GM10847 (cell line): ENCODE data around the gene ENTHD1.

ENCODE experiments used
- POLR2A ChIP-seq: IDR thresholded peaks from 2 replicates; pipeline ENCODE4 v1.6.1; 2011; ENCODE audit not compliant: insufficient read length; ENCODE audit errors: extremely low read depth

Gene ENTHD1

DNA sequence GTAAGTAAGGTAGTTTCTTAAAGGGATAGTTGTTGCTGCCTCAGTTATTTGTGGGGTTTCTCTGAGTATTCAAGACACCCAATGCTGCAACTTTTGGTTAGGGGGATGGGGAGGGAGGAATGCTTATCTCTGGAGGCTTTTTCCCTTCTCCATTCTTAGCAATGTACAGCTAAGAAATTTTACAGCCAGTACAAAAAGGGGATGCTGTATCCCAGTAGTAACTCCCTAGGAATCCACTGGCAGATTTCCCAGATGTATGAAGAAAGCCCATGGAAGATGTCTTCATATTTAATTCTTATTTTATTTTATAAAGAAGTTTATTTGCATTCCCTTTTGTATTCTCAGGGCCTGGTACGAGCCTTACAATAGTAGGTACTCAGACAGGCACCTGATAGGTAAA lies 154.8 kb downstream of the ENTHD1 start:
- no peak for TF ChIP-seq POLR2A

DNA sequence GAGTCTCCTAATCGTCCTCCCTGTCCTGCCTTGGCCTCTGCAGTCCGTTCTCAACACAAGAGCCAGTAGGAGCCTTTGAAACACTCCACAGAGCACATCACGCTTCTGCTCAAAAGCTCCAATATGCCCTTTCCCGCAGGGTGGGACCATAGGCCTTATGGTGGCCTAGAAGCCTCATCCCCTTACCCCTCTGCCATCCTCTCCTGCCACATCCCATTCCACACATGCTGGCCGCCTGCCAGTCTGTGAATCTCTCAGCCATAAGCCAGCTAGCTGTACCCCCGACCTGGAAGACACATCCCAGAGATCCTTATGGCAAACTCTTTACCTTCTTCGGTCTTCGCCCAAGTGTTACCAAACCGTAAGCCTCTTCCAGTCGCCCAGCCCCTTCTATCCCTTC lies 157.8 kb downstream of the ENTHD1 start:
- TF ChIP-seq POLR2A: no peak

DNA sequence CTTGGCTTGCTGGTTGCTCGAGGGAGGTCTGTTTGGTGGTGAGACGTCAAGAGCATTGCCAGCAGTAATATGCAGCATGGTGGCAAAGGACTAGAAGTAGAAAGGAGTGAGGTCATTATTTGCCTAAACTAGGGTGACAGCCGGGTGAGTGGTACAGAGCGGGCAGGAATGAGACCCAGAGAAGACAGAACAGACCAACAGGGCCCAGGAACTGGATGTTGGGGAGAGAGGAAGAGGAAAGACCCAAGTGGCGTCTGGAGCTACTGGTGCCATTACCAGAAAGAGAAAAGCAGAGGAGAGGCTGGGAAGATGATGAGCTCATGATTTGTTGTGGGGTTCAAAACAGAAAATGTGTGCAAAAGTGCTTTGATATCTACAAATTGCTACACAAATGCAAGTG lies 158.7 kb downstream of the ENTHD1 start:
- no peak for TF ChIP-seq POLR2A

DNA sequence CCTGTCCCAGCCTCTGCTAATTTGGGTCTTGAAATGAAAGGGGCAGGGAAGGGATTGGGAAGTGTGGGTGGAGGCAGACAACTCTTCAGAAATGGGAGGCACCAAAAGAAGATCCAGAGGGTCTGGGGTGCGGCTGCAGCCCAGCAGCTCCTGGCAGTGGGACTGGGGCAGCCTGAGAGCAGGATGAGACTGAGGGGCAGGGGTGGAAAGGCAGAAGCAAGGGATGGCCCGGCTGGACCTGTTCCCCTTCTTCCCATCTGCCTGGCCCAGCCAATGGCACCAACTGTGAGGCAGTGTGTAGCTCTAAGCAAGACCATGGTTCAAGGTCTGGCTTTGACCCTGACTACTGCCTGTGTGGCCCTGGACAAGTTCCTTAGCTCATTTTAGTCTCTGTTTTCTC lies 160.4 kb downstream of the ENTHD1 start:
- TF ChIP-seq POLR2A: no peak

DNA sequence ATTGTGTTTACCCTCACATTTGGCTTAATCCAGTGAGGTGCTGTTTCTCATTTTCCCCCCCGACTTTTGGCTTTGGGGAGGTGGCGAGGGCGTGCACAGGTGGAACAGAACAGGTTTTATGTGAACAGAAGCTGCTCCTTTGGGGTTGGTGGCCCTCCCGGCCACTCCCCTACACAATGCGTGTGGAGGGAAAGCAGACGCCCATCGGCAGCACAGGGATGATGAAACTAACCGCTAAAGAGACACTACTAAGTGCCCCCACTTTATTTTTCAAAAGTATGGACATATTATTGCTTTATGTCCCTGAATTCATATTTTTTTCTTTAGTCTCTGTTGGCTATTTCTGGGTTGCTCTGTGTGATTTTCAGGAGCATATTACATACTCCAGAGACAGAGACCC lies 160.9 kb downstream of the ENTHD1 start:
- no peak for TF ChIP-seq POLR2A

DNA sequence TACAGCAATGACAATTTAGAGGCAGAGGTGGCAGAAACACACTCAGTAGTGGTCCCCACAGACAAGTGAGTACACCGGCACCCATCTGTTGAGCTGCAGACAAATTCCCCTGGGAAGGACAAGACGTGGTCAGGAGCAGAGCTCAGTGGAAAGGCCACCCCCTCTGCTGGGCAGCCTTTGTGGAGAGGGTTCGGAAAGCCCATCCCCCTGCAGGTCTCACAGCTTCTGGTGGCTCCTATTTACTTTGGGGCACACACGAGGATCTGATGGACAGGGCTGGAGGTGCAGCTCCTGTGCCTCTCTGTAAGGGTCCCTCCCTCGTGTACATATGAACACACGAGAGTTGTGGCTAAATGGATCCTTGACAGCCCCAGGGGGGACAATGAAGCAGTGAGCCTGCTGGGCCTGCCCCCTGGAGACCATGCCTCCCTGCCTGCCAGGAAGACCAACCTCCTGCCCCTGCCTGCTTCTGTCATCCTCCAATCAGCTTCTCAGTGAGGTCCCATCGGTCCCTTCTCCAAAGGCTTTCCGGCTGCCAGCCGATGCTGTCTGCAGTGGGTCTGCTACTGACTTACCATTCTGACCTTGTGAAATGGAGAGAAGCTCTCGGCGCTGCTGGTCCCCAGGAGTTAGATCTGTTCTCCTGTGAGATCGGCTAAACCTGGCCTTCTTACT lies 161.5 kb downstream of the ENTHD1 start:
- TF ChIP-seq POLR2A: no peak

DNA sequence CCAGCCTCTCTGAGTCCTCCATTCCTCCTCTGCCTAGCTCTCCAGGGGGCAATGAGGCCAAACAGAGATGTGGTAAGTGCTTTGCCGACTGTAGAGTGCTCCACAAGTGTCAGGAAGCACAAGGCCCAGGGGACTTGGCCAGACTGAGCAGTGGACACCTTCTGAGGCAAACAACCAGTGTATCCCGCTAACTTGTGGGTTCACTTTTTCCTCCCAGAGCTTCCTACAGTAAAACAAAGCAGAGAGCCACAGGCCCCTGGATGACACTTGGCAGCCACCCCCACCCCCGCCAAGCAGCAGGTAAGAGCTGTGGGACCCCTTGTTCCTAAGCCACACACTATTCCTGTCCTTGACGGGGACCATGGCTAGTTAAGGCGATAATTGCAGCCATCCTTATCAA lies 162.1 kb downstream of the ENTHD1 start:
- no peak for TF ChIP-seq POLR2A

DNA sequence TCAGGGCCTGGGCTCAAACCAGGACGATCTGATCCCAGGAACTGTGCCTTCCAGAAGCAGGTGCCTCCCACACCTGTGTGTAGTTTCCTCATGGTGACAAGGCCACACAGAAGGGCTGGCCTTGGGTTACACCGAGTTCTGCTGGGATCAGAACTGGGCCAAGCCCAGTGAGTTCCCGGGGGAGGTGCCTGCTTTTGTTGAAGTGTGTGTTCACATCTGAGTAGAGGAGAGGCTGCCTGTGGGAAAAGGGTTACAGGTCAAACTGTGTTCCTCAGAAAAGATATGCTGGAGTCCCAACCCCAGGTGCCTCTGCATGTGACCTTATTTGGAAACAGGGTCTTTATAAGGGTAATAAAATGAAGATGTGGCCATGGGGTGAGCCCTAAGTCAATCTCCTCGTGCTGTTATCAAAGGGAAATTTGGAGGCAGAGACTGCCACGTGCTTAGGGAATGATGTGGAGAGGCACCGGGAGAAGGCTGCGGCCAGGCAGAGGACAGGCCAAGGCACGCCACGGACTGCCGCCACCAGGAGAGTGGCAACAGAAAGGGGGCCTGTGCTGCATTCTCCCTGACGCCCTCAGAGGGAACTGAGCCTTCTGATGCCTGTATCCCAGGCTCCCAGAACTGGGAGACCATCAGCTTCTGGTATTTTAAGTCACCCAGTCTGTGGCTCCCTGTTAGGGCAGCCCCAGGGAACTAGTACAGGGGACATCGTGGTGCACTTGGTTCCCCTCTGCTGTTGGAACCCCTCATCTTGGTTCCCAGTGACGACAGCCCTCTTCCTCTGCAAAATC lies 164.2 kb downstream of the ENTHD1 start:
- TF ChIP-seq POLR2A: no peak

DNA sequence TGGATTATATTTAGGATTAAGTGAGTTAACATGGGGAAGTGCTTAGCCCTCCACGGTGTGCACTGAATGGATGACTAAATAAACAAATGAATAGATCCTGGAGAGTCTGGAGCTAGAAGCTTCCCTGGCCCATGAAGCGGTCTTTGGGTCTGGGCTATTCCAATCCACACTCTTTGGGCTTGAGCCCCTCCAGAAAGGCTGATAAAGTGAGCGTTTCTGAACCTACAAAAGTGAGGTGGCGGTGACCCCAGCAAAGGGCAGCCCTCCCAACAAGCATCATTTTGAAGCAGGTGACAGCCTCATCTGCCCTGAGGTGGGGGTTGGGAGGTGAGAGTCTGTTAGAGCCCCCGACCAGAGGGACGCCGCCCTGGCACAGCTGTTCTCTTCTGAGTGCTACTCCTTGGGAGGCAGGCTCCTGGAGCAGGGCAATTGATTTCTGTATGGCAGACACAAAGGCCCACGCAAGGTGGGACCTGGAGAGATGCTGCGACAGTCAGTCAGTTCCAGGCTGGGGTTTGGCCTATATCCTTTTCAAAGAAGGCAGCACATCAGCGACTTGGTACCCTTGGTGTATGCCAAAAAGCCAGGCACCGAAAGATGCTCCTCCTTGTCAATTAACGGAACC lies 165.2 kb downstream of the ENTHD1 start:
- TF ChIP-seq POLR2A: no peak

DNA sequence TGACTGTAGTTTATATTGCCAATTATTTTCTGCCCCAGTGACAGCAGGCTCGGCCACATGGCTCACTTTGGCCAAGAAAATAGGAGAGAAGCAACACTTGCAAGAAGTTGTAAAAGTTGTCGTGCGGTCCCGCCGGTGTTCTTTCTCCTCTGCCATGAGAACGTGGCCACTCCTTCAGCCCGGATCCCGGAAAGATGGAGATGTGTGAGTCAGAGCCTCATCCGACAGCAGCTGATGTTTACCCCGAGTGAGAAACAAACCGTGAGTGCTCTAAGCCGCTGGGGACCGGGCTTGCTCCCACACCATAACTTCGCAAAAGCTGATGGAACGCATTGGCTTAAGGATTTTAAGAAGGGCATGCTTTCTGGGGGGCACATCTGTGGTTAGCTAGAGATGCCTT lies 166.0 kb downstream of the ENTHD1 start:
- TF ChIP-seq POLR2A: no peak

DNA sequence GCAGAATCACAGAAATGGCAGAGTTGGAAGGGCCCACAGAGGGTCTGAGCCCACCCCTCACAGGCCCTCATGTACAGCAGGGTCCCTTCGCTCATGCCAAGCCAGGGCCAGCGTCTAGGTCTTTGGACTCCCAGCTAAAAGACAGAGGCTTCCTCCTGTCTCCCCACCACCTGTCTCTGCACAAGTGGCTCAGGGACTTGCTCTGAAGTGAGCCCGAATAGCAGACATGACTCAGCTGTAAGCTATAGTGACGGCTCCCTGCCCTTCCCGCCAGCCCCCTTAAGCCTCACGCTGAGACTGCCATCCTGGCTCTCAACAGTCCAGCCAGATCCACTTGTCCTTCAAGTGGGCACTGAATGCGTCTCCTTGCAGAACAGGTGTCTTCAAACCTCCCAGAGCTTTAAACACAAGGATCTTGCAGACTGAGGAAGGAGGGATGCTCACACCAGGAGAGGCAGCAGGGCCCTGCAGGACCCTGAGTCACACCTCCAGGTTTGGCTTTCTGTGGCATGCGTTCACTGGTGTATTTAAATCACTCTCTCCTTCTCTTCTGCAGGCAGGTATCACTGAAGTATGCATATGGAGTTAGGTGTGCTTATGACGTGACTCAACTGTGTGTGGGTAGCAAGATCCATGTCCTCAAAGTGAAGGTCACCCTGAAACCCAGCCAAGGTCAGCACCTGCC lies 168.1 kb downstream of the ENTHD1 start:
- TF ChIP-seq POLR2A: no peak

DNA sequence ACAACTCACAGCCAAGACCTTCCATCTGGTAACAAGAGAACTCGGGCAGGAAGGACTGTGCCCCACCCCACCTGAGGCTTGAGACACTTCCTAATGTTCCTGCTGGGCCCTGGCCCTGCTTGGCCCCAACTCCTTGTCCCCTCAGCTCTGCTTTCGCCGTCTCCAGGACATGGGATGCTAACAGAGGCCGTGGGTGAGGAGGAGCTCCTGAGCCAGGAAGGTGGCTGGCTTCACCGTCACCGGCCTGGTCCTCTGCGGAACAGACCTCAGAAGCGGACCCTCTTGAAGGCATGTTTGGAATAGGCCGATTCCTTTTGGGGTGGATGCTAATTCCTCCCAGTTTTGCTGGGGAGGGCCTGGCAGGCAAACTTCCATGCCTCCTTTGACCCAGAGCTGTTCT lies 168.7 kb downstream of the ENTHD1 start:
- TF ChIP-seq POLR2A: no peak

DNA sequence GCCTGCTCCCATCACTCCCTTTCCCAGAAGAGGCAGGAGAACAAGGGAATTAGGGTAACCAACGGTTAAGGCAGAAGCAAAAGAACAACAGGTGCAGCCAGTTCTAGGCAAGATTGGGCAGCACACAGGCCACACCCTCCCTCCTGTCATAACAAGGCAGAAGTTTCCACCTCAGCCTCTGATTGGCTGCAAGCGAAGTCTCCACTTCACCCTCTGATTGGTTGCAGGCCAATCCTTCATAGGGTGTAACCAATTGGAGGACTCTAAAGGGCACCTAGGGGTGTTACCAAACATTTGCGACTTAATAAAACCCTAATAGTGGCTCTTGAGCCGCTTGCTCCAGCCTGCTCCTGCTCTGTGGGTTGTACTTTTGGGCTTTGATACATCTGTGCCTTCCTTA lies 169.2 kb downstream of the ENTHD1 start:
- TF ChIP-seq POLR2A: no peak

DNA sequence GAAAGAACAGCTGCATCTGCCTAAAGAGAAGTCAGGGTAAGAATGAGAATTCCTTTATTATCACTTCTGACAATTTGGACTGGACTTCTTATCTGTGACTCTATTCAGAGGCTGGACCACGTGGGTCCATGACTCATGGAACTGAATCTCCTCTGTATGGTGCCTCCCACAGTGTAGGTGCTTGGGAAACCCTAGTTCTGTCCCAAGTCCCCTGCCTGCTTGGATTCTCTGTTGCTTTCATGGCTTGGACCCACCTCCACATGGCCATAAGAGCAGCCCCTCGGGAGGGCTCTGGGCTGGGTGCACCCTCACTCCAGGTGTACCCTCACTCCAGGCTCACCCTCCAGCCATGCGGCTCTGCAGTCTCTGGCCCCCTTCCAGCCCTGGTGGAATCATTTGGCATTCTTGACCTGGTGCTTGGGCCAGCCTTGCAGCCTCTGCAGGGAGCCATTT lies 169.6 kb downstream of the ENTHD1 start:
- TF ChIP-seq POLR2A: no peak

DNA sequence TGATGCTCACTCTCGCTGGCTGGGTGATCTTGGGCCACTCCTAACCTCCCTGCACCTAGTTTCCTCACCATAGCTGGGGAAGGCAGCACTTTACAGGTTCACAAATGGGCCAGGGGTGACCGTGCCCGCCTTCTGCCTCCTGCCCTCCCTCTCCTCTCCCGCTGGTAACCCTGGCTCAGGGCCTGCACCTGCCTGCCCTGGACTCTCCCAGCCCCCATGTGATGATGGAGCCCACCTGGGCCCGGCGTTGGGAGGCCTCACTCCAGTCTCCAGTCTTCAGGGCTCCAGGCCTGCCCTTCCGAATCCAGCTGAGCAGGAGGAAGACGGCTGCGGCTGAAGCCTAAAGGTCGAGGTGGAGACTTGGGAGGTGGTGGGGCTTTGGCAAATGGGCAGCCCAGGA lies 170.1 kb downstream of the ENTHD1 start:
- TF ChIP-seq POLR2A: no peak

DNA sequence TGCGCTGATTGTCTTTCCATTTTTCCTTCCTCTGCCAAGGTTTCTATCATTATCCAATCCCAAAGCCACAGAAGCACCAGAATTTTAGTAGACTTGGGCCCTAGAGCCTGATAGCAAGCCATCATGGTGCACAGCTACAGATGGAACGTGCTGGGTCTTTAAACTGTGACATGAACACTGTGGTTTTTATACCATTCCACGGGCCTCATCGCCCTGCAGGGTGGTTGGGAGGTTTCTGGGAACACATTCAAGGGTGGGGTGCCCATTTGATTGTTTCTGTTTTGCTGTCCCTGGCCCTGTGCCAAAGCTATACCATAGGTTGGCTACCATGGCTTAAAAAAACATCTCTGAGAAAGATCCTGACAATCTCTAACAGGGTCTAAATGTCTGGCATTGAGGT lies 171.1 kb downstream of the ENTHD1 start:
- TF ChIP-seq POLR2A: no peak
